ENCODE results near the gene TTC19.

Gene TTC19

GRCh38 chr17:15957206-15957605 lies 42.4 kb upstream of the TTC19 start:
- no peak overlapping the region for H3K4me3 ChIP-seq (ENCODE audit: low read depth, low read length)
- TF ChIP-seq CTCF (conservative IDR thresholded peaks at IDR 0.05; ENCODE audit: low read depth, low read length): no peak
- no peak for DNase-seq (ENCODE audit: low read depth)

GRCh38 chr17:15957608-15958307 lies 41.9 kb upstream of the TTC19 start:
- no peak for TF ChIP-seq CTCF (conservative IDR thresholded peaks at IDR 0.05; ENCODE audit: low read depth, low read length)
- no peak for DNase-seq (ENCODE audit: low read depth)
- H3K4me3 ChIP-seq (ENCODE audit: low read depth, low read length): no peak overlapping the region

GRCh38 chr17:15958484-15958854 lies 41.2 kb upstream of the TTC19 start:
- no peak overlapping the region for H3K4me3 ChIP-seq (ENCODE audit: low read depth, low read length)
- no peak for TF ChIP-seq CTCF (conservative IDR thresholded peaks at IDR 0.05; ENCODE audit: low read depth, low read length)
- DNase-seq (ENCODE audit: low read depth): no peak

DNA sequence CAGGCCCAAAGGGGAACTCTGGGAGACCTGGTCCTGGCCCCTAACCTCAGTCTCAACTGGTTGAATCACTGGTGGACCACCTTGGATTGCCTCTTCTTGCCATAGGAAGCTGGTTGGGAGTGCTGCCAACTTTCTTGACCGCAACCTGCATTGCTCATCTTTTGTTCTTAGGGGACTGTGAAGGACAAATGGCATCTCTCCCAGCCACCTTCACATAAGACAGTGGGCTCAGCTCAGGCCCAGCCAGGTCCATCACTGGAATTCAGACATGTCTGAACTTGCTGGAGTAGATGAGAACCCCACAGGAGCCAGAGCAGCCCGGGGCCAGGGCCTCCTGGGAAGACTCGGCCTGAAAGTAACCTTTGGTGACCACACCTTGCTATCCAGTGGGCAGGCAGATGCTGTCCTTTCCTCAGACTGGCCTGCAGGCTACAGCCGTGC lies 35.9 kb upstream of the TTC19 start:
- peak; percentile 74 for DNase-seq (ENCODE audit: low read depth)
- H3K4me3 ChIP-seq (ENCODE audit: low read depth, low read length): no peak overlapping the region
- no peak for TF ChIP-seq CTCF (conservative IDR thresholded peaks at IDR 0.05; ENCODE audit: low read depth, low read length)

DNA sequence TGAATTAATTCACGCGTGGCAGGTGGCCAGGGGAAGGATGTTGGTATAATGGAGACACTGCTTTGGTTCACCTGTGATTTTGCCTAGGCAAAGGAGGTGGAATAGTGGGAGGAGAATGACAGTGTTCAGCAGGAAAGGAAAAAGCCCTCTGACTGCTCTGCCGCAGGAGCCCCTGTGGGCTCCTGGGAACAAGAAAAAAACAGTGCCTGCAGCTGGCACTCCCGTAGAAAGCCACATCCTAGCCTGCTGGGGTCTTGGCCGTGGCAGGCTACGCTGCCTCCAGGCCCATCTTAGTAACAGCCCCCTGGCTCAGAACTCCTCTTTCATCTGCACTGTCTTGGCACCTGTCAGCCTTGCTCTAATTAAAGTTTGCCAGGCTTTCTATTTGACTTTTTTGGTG lies 34.1 kb upstream of the TTC19 start:
- no peak overlapping the region for H3K4me3 ChIP-seq (ENCODE audit: low read depth, low read length)
- no peak for TF ChIP-seq CTCF (conservative IDR thresholded peaks at IDR 0.05; ENCODE audit: low read depth, low read length)
- no peak for DNase-seq (ENCODE audit: low read depth)

- TF ChIP-seq CTCF (conservative IDR thresholded peaks at IDR 0.05; ENCODE audit: low read depth, low read length): no peak
- peak; percentile 76 for DNase-seq (ENCODE audit: low read depth)
- H3K4me3 ChIP-seq (ENCODE audit: low read depth, low read length): peak overlapping the region; percentile 10
Observed at GRCh38 chr17:15966183-15966878, 33.3 kb upstream of the TTC19 start.

- TF ChIP-seq CTCF (conservative IDR thresholded peaks at IDR 0.05; ENCODE audit: low read depth, low read length): no peak
- H3K4me3 ChIP-seq (ENCODE audit: low read depth, low read length): peak overlapping the region; percentile 10
- no peak for DNase-seq (ENCODE audit: low read depth)
Observed at GRCh38 chr17:15966879-15967248, 32.8 kb upstream of the TTC19 start.
